A673 (cell line): ENCODE results near the gene GCSAML. TPM values are rescaled to one million over a fixed set of nuclear protein-coding genes. Genes with fewer than 3 reads are reported as not detected.

Experiments used
- BruUV-seq: library from RNA; stranded (reverse); fragments of 400-500 nt; replicated peaks from 2 replicates; lab custom pipeline; 2021; lab: Mats Ljungman, UMichigan
- CTCF ChIA-PET: fragments of 300-600 bp; sonication (Branson Sonifier 250); formaldehyde crosslinking; loops from one replicate; lab custom pipeline; 2022; ENCODE audit warnings: antibody characterized with exemption; lab: Charles Lee
- POLR2A ChIA-PET: fragments of 300-600 bp; sonication (Branson Sonifier 250); formaldehyde crosslinking; loops from one replicate; lab custom pipeline; 2022; ENCODE audit warnings: antibody characterized with exemption; ENCODE audit not compliant: low non-redundant PET; lab: Charles Lee
- DNase-seq: peaks from one replicate; pipeline ENCODE4 v3.0.0-alpha.2; 2015; ENCODE audit warnings: low spot score
- H3K27ac ChIP-seq: fragments of 200-600 bp; sonication (generic); 2 replicates; pipeline ENCODE4 v1.5.1; 2016; ENCODE audit warnings: mixed run types, low read depth, mild to moderate bottlenecking, mixed read lengths, antibody characterized with exemption, low read length; ENCODE audit not compliant: poor library complexity, severe bottlenecking
- H3K27me3 ChIP-seq: fragments of 200-600 bp; sonication (generic); replicated peaks from 2 replicates; pipeline ENCODE4 v1.6.1; 2017; ENCODE audit warnings: mixed run types, low read depth, mild to moderate bottlenecking, mixed read lengths, antibody characterized with exemption, low read length; ENCODE audit not compliant: insufficient read depth, poor library complexity
- H3K36me3 ChIP-seq: fragments of 200-600 bp; sonication (generic); 2 replicates; pipeline ENCODE4 v1.6.1; 2016; ENCODE audit warnings: mixed run types, mild to moderate bottlenecking, mixed read lengths, antibody characterized with exemption, low read length; ENCODE audit not compliant: insufficient read depth, poor library complexity, severe bottlenecking
- H3K4me1 ChIP-seq: fragments of 200-600 bp; sonication (generic); 2 replicates; pipeline ENCODE4 v1.6.1; 2017; ENCODE audit warnings: mixed run types, mild to moderate bottlenecking, mixed read lengths, antibody characterized with exemption, low read length; ENCODE audit not compliant: insufficient read depth, poor library complexity, severe bottlenecking
- H3K4me3 ChIP-seq: fragments of 200-600 bp; sonication (generic); 2 replicates; pipeline ENCODE4 v1.5.1; 2016; ENCODE audit warnings: low read depth, mixed run types, mild to moderate bottlenecking, mixed read lengths, low read length; ENCODE audit not compliant: poor library complexity, severe bottlenecking
- H3K9me3 ChIP-seq: fragments of 200-600 bp; sonication (generic); 2 replicates; pipeline ENCODE4 v1.6.1; 2016; ENCODE audit warnings: mixed run types, low read depth, mild to moderate bottlenecking, mixed read lengths, antibody characterized with exemption, low read length; ENCODE audit not compliant: poor library complexity, severe bottlenecking
- CTCF ChIP-seq: fragments of 300-800, 200-600 bp; sonication (generic); conservative IDR thresholded peaks from 2 replicates; pipeline ENCODE4 v1.5.1; 2017; ENCODE audit warnings: low read depth, mild to moderate bottlenecking, antibody characterized with exemption, low read length, moderate library complexity, mixed read lengths
- EZH2 ChIP-seq: fragments of 200-600 bp; sonication (generic); IDR thresholded peaks from 2 replicates; pipeline ENCODE4 v1.6.1; 2017; ENCODE audit warnings: borderline replicate concordance, low read depth, mild to moderate bottlenecking, mixed read lengths, antibody characterized with exemption, low read length; ENCODE audit not compliant: poor library complexity, severe bottlenecking
- intact Hi-C: fragments of 100-400 bp; cut with micrococcal nuclease; formaldehyde crosslinking; loops from one replicate; pipeline ENCODE4 v1.10.0; 2022; ENCODE audit not compliant: unreplicated experiment
- total RNA-seq: library from RNA; stranded (reverse); gene quantifications from 2 replicates; pipeline ENCODE4 v1.2.3, GENCODE V29; 2021

The GCSAML gene
- total RNA-seq, 1 experiment from 2014 or later = not detected

- POLR2A ChIA-PET = no interaction called here
- Histone ChIP-seq H3K9me3 (no peaks in the 10 kb centered on the region), H3K4me1 (no peaks in the 10 kb centered on the region), H3K27ac (no peak overlapping the region), H3K27me3 (peaks cover 5% of the 10 kb centered on the region), H3K4me3 (no peak overlapping the region), H3K36me3 (no peaks in the 10 kb centered on the region)
- CTCF ChIA-PET = no interaction called here
- DNase-seq = no peak
- BruUV-seq = no TSS peak
- TF ChIP-seq CTCF (no peak), EZH2 (no peak)
- intact Hi-C loops = no loop called here
These were observed 25.3 kb downstream of the GCSAML start for GRCh38 chr1:247574236-247574635.

- Histone ChIP-seq H3K36me3 (no peaks in the 10 kb centered on the region), H3K27ac (no peak overlapping the region), H3K9me3 (no peaks in the 10 kb centered on the region), H3K27me3 (peaks cover 5% of the 10 kb centered on the region), H3K4me1 (no peaks in the 10 kb centered on the region), H3K4me3 (no peak overlapping the region)
- no TSS peak for BruUV-seq
- TF ChIP-seq EZH2 = no peak
- TF ChIP-seq CTCF = no peak
- CTCF ChIA-PET = no interaction called here
- POLR2A ChIA-PET = no interaction called here
- DNase-seq = no peak
- intact Hi-C loops = no loop called here
These were observed 25.7 kb downstream of the GCSAML start for GRCh38 chr1:247574664-247575063.

GRCh38 chr1:247576514-247576913 lies 27.6 kb downstream of the GCSAML start:
- TF ChIP-seq EZH2 (no peak), CTCF (peak; percentile 66)
- Histone ChIP-seq H3K4me1 (no peaks in the 10 kb centered on the region), H3K27me3 (peaks cover 5% of the 10 kb centered on the region), H3K9me3 (no peaks in the 10 kb centered on the region), H3K4me3 (no peak overlapping the region), H3K36me3 (no peaks in the 10 kb centered on the region), H3K27ac (no peak overlapping the region)
- peak; percentile 34 for DNase-seq
- no TSS peak for BruUV-seq
- POLR2A ChIA-PET = no interaction called here
- intact Hi-C loops = loop anchor here (2.0 kb wide), 1 partner anchor 186 kb away; no protein-coding TSS in a partner anchor
- CTCF ChIA-PET = no interaction called here
